Measurements from ENCODE around the gene RTL9. TPM values are rescaled to one million over a fixed set of nuclear protein-coding genes. Genes with fewer than 3 reads are reported as not detected.

RTL9 gene
- total and polyA plus RNA-seq, 2 of the 13 experiments (the other 11 are each of a cell fraction or from before 2014, with no cell fraction given) = 0.01 to 0.02 TPM

- TF ChIP-seq ZNF230 (CRISPR knock-in tag; IDR thresholded peaks at IDR 0.05) = no peak
- TF ChIP-seq STAT6 (CRISPR knock-in tag; IDR thresholded peaks at IDR 0.05; ENCODE audit: borderline replicate concordance) = no peak
- no peak for TF ChIP-seq ZNF773 (CRISPR knock-in tag; IDR thresholded peaks at IDR 0.05; ENCODE audit: borderline replicate concordance)
- TF ChIP-seq TMF1 (CRISPR knock-in tag; IDR thresholded peaks at IDR 0.05; ENCODE audit: low read depth) = no peak
- TF ChIP-seq GRHL1 (CRISPR knock-in tag; conservative IDR thresholded peaks at IDR 0.05) = no peak
- TF ChIP-seq MXD4 (CRISPR knock-in tag; IDR thresholded peaks at IDR 0.05) = no peak
Measured at GRCh38 chrX:110395877-110396276, 37.2 kb downstream of the RTL9 start (continued).

- intact Hi-C loops (cut with micrococcal nuclease; ENCODE audit: unreplicated experiment) = no loop called here
- Histone ChIP-seq H3K27me3 (ENCODE audit: control insufficient read depth in 1 of 2, insufficient read depth in 2 of 2, low read length in 2 of 2) (no peaks in the 10 kb centered on the region), H2AFZ (ENCODE audit: low read length) (no peak overlapping the region), H3K4me2 (ENCODE audit: low read depth, low read length) (no peak overlapping the region), H3K4me1 (ENCODE audit: insufficient read depth, low read length) (no peaks in the 10 kb centered on the region), H3K27ac (ENCODE audit: extremely low read length, insufficient read depth, low read length) (no peak overlapping the region), H3K79me2 (ENCODE audit: insufficient read depth, low read length) (no peaks in the 10 kb centered on the region), H4K20me1 (ENCODE audit: insufficient read depth, low read length) (no peaks in the 10 kb centered on the region), H3K9me3 (ENCODE audit: low read length) (no peaks in the 10 kb centered on the region), H3K36me3 (replicated peaks in 1 of 2; ENCODE audit: control insufficient read depth in 1 of 2, insufficient read depth in 2 of 2, low read length in 2 of 2) (no peaks in the 10 kb centered on the region), H3K4me3 (replicated peaks in 1 of 3; ENCODE audit: insufficient read depth in 1 of 3, low read depth in 2 of 3, low read length in 3 of 3) (no peak overlapping the region), H3K9ac (ENCODE audit: insufficient read depth, low read depth, low read length) (no peak overlapping the region)
- BruUV-seq (replicated peaks) = no TSS peak
- CTCF ChIA-PET (ENCODE audit: low intra/inter-chr PET ratio, low total read pairs) = no interaction called here
- in situ Hi-C loops (cut with HindIII; ENCODE audit: extremely low pct_ligation_motif_present, low pct_unique_long_range_greater_than_20kb) = no loop called here
- no peak for FAIRE-seq
- no peak for DNase-seq (ENCODE audit: low spot score)
- peak; percentile 58 for ATAC-seq
- WGBS (ENCODE audit: low lambda C conversion rate) = 0% methylated on average over 2 of the region's 4 CpGs
- no peak for TF ChIP-seq ZNF230 (CRISPR knock-in tag; IDR thresholded peaks at IDR 0.05)
- no peak for TF ChIP-seq AGO2 (optimal IDR thresholded peaks at IDR 0.05; ENCODE audit: low read depth, low read length)
- no peak for TF ChIP-seq ESRRA (CRISPR knock-in tag; IDR thresholded peaks at IDR 0.05; ENCODE audit: low read depth)
- TF ChIP-seq PHF20 (CRISPR knock-in tag; IDR thresholded peaks at IDR 0.05) = no peak
- TF ChIP-seq IRF9 (CRISPR knock-in tag; IDR thresholded peaks at IDR 0.05; ENCODE audit: borderline replicate concordance) = no peak
- TF ChIP-seq ZNF180 (CRISPR knock-in tag; IDR thresholded peaks at IDR 0.05; ENCODE audit: borderline replicate concordance, low read depth) = no peak
- TF ChIP-seq ZNF674 (CRISPR knock-in tag; IDR thresholded peaks at IDR 0.05; ENCODE audit: low read depth) = no peak
- no peak for TF ChIP-seq ZNF547 (CRISPR knock-in tag; IDR thresholded peaks at IDR 0.05)
- no peak for TF ChIP-seq U2AF1 (optimal IDR thresholded peaks at IDR 0.05; ENCODE audit: low read depth, low read length)
- POLR2A ChIA-PET = no interaction called here
Measured at GRCh38 chrX:110396735-110397134, 38.1 kb downstream of the RTL9 start.

Measured in HepG2 (cell line).